ENCODE data around the gene TRAP1.

- TF ChIP-seq CTCF (IDR thresholded peaks at IDR 0.05; ENCODE audit: low read depth, low read length, missing input control) (no peak), FOXA2 (IDR thresholded peaks at IDR 0.05) (no peak)
Measured at GRCh38 chr16:3645504-3646347, 71.6 kb downstream of the TRAP1 start.

Measured in liver (tissue), 2 donors.